H1 (cell line): Measurements from ENCODE around the gene DEGS2. TPM values are rescaled to one million over a fixed set of nuclear protein-coding genes. Genes with fewer than 3 reads are reported as not detected.

Source experiments
- CTCF ChIA-PET: fragments of 300-600 bp; sonication (Branson Sonifier 250); formaldehyde crosslinking; loops from one replicate; lab custom pipeline; 2021; ENCODE audit not compliant: partially characterized antibody; lab: Charles Lee
- POLR2A ChIA-PET: fragments of 300-600 bp; sonication (Branson Sonifier 250); formaldehyde crosslinking; loops from one replicate; lab custom pipeline; 2021; ENCODE audit warnings: inconsistent platforms; ENCODE audit not compliant: partially characterized antibody; lab: Charles Lee
- DNase-seq, 2 experiments: peaks; one replicate each; pipeline versions ENCODE4 v3.0.0 to v3.0.0-alpha.2; 2010 to 2022; ENCODE audit warnings: low spot score in 2 of 2, low read depth in 1 of 2, mixed read lengths in 1 of 2
- FAIRE-seq: peaks from 2 replicates; lab custom pipeline; 2011; peaks lifted over from hg19 to GRCh38; lab: Jason Lieb, UNC
- H2AFZ ChIP-seq: 2 replicates; pipeline ENCODE4 v1.8.1; 2012; ENCODE audit warnings: low read length, inconsistent platforms
- H2AK5ac ChIP-seq: 2 replicates; pipeline ENCODE4 v1.6.1; 2013; ENCODE audit warnings: low read depth, low read length
- H2BK120ac ChIP-seq: replicated peaks from 2 replicates; pipeline ENCODE3; 2013; ENCODE audit warnings: low read depth, low read length, inconsistent platforms
- H2BK12ac ChIP-seq: 2 replicates; pipeline ENCODE4 v1.6.1; 2013; ENCODE audit warnings: low read depth, low read length
- H2BK15ac ChIP-seq: 2 replicates; pipeline ENCODE4 v1.6.1; 2013; ENCODE audit warnings: low read length
- H2BK20ac ChIP-seq: 2 replicates; pipeline ENCODE4 v1.6.1; 2013; ENCODE audit warnings: low read length
- H2BK5ac ChIP-seq: 2 replicates; pipeline ENCODE4 v1.6.1; 2013; ENCODE audit warnings: low read depth, low read length
- H3K14ac ChIP-seq: 2 replicates; pipeline ENCODE4 v1.6.1; 2013; ENCODE audit warnings: inconsistent platforms; ENCODE audit not compliant: insufficient read length
- H3K18ac ChIP-seq: 2 replicates; pipeline ENCODE4 v1.6.1; 2013; ENCODE audit warnings: low read length; ENCODE audit errors: extremely low read depth
- H3K23ac ChIP-seq: 2 replicates; pipeline ENCODE4 v1.6.1; 2013; ENCODE audit warnings: inconsistent platforms; ENCODE audit not compliant: insufficient read length
- H3K23me2 ChIP-seq: 2 replicates; pipeline ENCODE4 v1.6.1; 2013; ENCODE audit warnings: low read depth, low read length
- H3K27ac ChIP-seq: 2 replicates; pipeline ENCODE4 v1.6.1; 2011; ENCODE audit warnings: low read depth, low read length, inconsistent platforms
- H3K27me3 ChIP-seq, 4 experiments: replicated peaks in 1 of 4; 1 replicate in 1 of 4; 2 replicates in 3 of 4; pipeline versions ENCODE4 v1.6.1 to v1.8.1; 2011 to 2013; ENCODE audit warnings: low read length in 3 of 4, mild to moderate bottlenecking in 3 of 4, inconsistent platforms in 2 of 4, mixed read lengths in 2 of 4, moderate library complexity in 1 of 4; ENCODE audit not compliant: control insufficient read depth in 3 of 4, insufficient read depth in 3 of 4; ENCODE audit errors: extremely low read depth in 1 of 4
- H3K36me3 ChIP-seq, 4 experiments: 2 replicates each; pipeline versions ENCODE4 v1.6.1 to v1.8.1; 2011 to 2013; ENCODE audit warnings: mild to moderate bottlenecking in 4 of 4, low read length in 3 of 4, moderate library complexity in 2 of 4, control low read depth in 1 of 4, inconsistent platforms in 1 of 4; ENCODE audit not compliant: insufficient read depth in 4 of 4, control insufficient read depth in 2 of 4
- H3K4ac ChIP-seq: replicated peaks from 2 replicates; pipeline ENCODE3; 2013; ENCODE audit warnings: low read length, low read depth, mixed read lengths, inconsistent platforms; ENCODE audit not compliant: insufficient read length
- H3K4me1 ChIP-seq, 4 experiments: replicated peaks in 1 of 4; 1 replicate in 1 of 4; 2 replicates in 3 of 4; pipeline versions ENCODE4 v1.6.1 to v1.8.1; 2011 to 2013; ENCODE audit warnings: low read length in 3 of 4, inconsistent platforms in 2 of 4, mixed read lengths in 1 of 4; ENCODE audit not compliant: insufficient read depth in 4 of 4, control insufficient read depth in 3 of 4
- H3K4me2 ChIP-seq, 2 experiments: 2 replicates each; pipeline versions ENCODE4 v1.6.1 to v1.8.1; 2011 to 2013; ENCODE audit warnings: low read depth in 2 of 2, low read length in 2 of 2, control low read depth in 1 of 2, inconsistent platforms in 1 of 2, mild to moderate bottlenecking in 1 of 2; ENCODE audit not compliant: insufficient read depth in 1 of 2
- H3K4me3 ChIP-seq, 4 experiments: fragments of 200-600, 300-600 bp in 1 of 4; sonication (generic), shearing (Covaris generic), sonication (Bioruptor Twin) in 1 of 4; 2 replicates each; pipeline versions ENCODE4 v1.5.1 to v1.8.1; 2011 to 2016; ENCODE audit warnings: low read length in 4 of 4, low read depth in 3 of 4, control low read depth in 2 of 4, inconsistent platforms in 2 of 4, mild to moderate bottlenecking in 2 of 4, mixed read lengths in 1 of 4, moderate library complexity in 1 of 4; ENCODE audit not compliant: insufficient read depth in 2 of 4; ENCODE audit errors: extremely low read depth in 1 of 4
- H3K56ac ChIP-seq: replicated peaks from 2 replicates; pipeline ENCODE3; 2013; ENCODE audit warnings: low read depth, mild to moderate bottlenecking, mixed read lengths, low read length, inconsistent platforms; ENCODE audit not compliant: insufficient read length
- H3K79me1 ChIP-seq: 2 replicates; pipeline ENCODE4 v1.6.1; 2013; ENCODE audit warnings: low read depth, low read length, control low read depth
- H3K79me2 ChIP-seq, 2 experiments: 2 replicates each; pipeline versions ENCODE4 v1.6.1 to v1.8.1; 2012 to 2013; ENCODE audit warnings: low read length in 2 of 2, mild to moderate bottlenecking in 2 of 2, inconsistent platforms in 1 of 2; ENCODE audit not compliant: insufficient read depth in 2 of 2, control insufficient read depth in 1 of 2
- H3K9ac ChIP-seq, 4 experiments: replicated peaks in 1 of 4; 1 replicate in 1 of 4; 2 replicates in 3 of 4; pipeline versions ENCODE4 v1.6.1 to v1.8.1; 2011 to 2013; ENCODE audit warnings: low read depth in 3 of 4, low read length in 3 of 4, control low read depth in 2 of 4, mild to moderate bottlenecking in 2 of 4, moderate library complexity in 2 of 4, inconsistent platforms in 1 of 4; ENCODE audit errors: extremely low read depth in 1 of 4
- H3K9me3 ChIP-seq, 2 experiments: 2 replicates each; pipeline versions ENCODE4 v1.6.1 to v1.8.1; 2012 to 2013; ENCODE audit warnings: mild to moderate bottlenecking in 2 of 2, moderate library complexity in 2 of 2, control low read depth in 1 of 2, inconsistent platforms in 1 of 2, low read depth in 1 of 2, low read length in 1 of 2, mixed read lengths in 1 of 2; ENCODE audit not compliant: insufficient read depth in 2 of 2
- H4K20me1 ChIP-seq, 2 experiments: replicated peaks in 1 of 2; 2 replicates each; pipeline versions ENCODE3 to v1.8.1; 2011 to 2013; ENCODE audit warnings: inconsistent platforms in 2 of 2, low read length in 2 of 2, mild to moderate bottlenecking in 1 of 2; ENCODE audit not compliant: insufficient read depth in 2 of 2, control insufficient read depth in 1 of 2
- H4K5ac ChIP-seq: 2 replicates; pipeline ENCODE4 v1.6.1; 2013; ENCODE audit warnings: low read length, low read depth, mixed read lengths, inconsistent platforms; ENCODE audit not compliant: insufficient read length
- H4K8ac ChIP-seq: 2 replicates; pipeline ENCODE4 v1.8.0; 2013; ENCODE audit warnings: mild to moderate bottlenecking, moderate library complexity, low read length, inconsistent platforms; ENCODE audit not compliant: insufficient read depth; ENCODE audit errors: extremely low read depth
- H4K91ac ChIP-seq: replicated peaks from 2 replicates; pipeline ENCODE3; 2013; ENCODE audit warnings: low read length, mixed read lengths, inconsistent platforms; ENCODE audit not compliant: insufficient read length
- CBX5 ChIP-seq: fragments of 300-800, 300-1000 bp; sonication (generic); IDR thresholded peaks from 2 replicates; pipeline ENCODE4 v1.7.1; 2016; ENCODE audit warnings: antibody characterized with exemption, low read length, low read depth
- JUN ChIP-seq: IDR thresholded peaks from 2 replicates; pipeline ENCODE4 v1.6.1; 2011; ENCODE audit warnings: low read depth, mild to moderate bottlenecking, improper control_type of control experiment, low read length
- JUND ChIP-seq: IDR thresholded peaks from 2 replicates; pipeline ENCODE4 v1.6.1; 2011; ENCODE audit warnings: mild to moderate bottlenecking, improper control_type of control experiment, low read length
- KDM1A ChIP-seq: fragments of 200-600, 300-600 bp; sonication (generic); IDR thresholded peaks from 2 replicates; pipeline ENCODE4 v1.7.1; 2016; ENCODE audit warnings: mild to moderate bottlenecking, low read length, borderline replicate concordance
- MAX ChIP-seq: IDR thresholded peaks from 2 replicates; pipeline ENCODE4 v1.6.1; 2012; ENCODE audit warnings: inconsistent platforms
- POLR2A ChIP-seq, 2 experiments: IDR thresholded peaks; 1 replicate in 1 of 2; 2 replicates in 1 of 2; pipeline ENCODE4 v1.6.1; 2011; ENCODE audit warnings: low read depth in 2 of 2, low read length in 2 of 2, mild to moderate bottlenecking in 2 of 2; ENCODE audit errors: control extremely low read depth in 1 of 2
- TAF1 ChIP-seq: IDR thresholded peaks from 2 replicates; pipeline ENCODE4 v1.6.1; 2011; ENCODE audit warnings: mild to moderate bottlenecking, low read depth, low read length
- YY1 ChIP-seq: IDR thresholded peaks from 2 replicates; pipeline ENCODE4 v1.6.1; 2011; ENCODE audit warnings: low read depth, mild to moderate bottlenecking, low read length
- WGBS, 2 experiments: shearing (Covaris generic) in 1 of 2; methylation state at CpG; one replicate each; pipeline versions ENCODE4 v1.1.6 to v1.1.7; 2013 to 2015; ENCODE audit warnings: low lambda C conversion rate in 2 of 2, mixed read lengths in 2 of 2, inconsistent platforms in 1 of 2, low coverage in 1 of 2, missing lambda C conversion rate in 1 of 2; ENCODE audit not compliant: insufficient replicate concordance in 2 of 2, insufficient coverage in 1 of 2, insufficient read length in 1 of 2; ENCODE audit errors: extremely low coverage in 1 of 2, missing lambda C conversion rate in 1 of 2; 5-methylcytosine and 5-hydroxymethylcytosine counted together
- polyA plus RNA-seq, 7 experiments: library from polyadenylated mRNA; depleted of rRNA in 3 of 7; stranded (reverse) in 5 of 7; unstranded in 2 of 7; fragments of >200 nt in 5 of 7; fragments of 200-250 nt in 2 of 7; gene quantifications; 1 replicate in 5 of 7; 2 replicates in 1 of 7; 4 replicates in 1 of 7; pipeline versions ENCODE4 v1.2.1 to v1.2.3, GENCODE V29; 2011 to 2013; ENCODE audit warnings: missing spikeins in 2 of 7, mixed read lengths in 2 of 7
- total RNA-seq: library from RNA; stranded (reverse); fragmentation: NEBNext Ultra II Directional; extraction: Animal tissue kit (Norgen Biotek cat#: 25700); gene quantifications from 2 replicates; pipeline ENCODE4 v1.2.1, GENCODE V29; 2021

Gene DEGS2
- total and polyA plus RNA-seq, 2 of the 8 experiments (the other 6 are each of a cell fraction or from before 2014, with no cell fraction given) = 0.61 to 0.82 TPM

- H4K5ac ChIP-seq = no peak overlapping the region
- H2BK5ac ChIP-seq = no peak overlapping the region
- no peak overlapping the region for H2BK120ac ChIP-seq
- no peak for TF ChIP-seq CBX5
- no peak for TF ChIP-seq JUND
- no peak for TF ChIP-seq POLR2A (IDR thresholded peaks at IDR 0.05; ENCODE audit: control extremely low read depth in 1 of 2, low read depth in 2 of 2, low read length in 2 of 2)
- no peak for TF ChIP-seq TAF1
- no peak for TF ChIP-seq JUN
- no peak for TF ChIP-seq YY1
- TF ChIP-seq KDM1A = no peak
- no peak for TF ChIP-seq MAX
- H3K9ac ChIP-seq = no peak overlapping the region
- no peak overlapping the region for H3K14ac ChIP-seq
- no peaks in the 10 kb centered on the region for H3K23me2 ChIP-seq
- no peak overlapping the region for H3K27ac ChIP-seq
- CTCF ChIA-PET = interaction anchor here (0.8 to 12.1 kb wide), 15 partner anchors 11 to 136 kb away, joined by 3 to 104 read pairs (median 4); no protein-coding TSS in a partner anchor
- no peak overlapping the region for H3K4ac ChIP-seq
- H3K79me2 ChIP-seq = no peaks in the 10 kb centered on the region
- no peak overlapping the region for H3K4me3 ChIP-seq
- POLR2A ChIA-PET = interaction anchor here (0.6 to 1.2 kb wide), 2 partner anchors 13 to 47 kb away, joined by 3 read pairs; no protein-coding TSS in a partner anchor
- no peak overlapping the region for H2BK20ac ChIP-seq
- H4K8ac ChIP-seq = 0 out of 2 replicates have a peak overlapping the region, but pooled peaks have one; percentile 29
- no peak overlapping the region for H2BK15ac ChIP-seq
- no peaks in the 10 kb centered on the region for H3K4me1 ChIP-seq
- H2AK5ac ChIP-seq = no peak overlapping the region
- no peak overlapping the region for H2BK12ac ChIP-seq
- no peaks in the 10 kb centered on the region for H3K36me3 ChIP-seq
- H4K91ac ChIP-seq = no peak overlapping the region
- H3K27me3 ChIP-seq = no peaks in the 10 kb centered on the region
- H3K18ac ChIP-seq = no peak overlapping the region
- no peak overlapping the region for H3K56ac ChIP-seq
- H3K9me3 ChIP-seq = no peaks in the 10 kb centered on the region
- H3K79me1 ChIP-seq = no peaks in the 10 kb centered on the region
- DNase-seq (no peak), FAIRE-seq (no peak)
- no peak overlapping the region for H2AFZ ChIP-seq
- 91% methylated on average over 14 of the region's 14 CpGs; no CpG with 5 or more reads in 1 of the 2 experiments for WGBS, 2 experiments
- no peak overlapping the region for H3K23ac ChIP-seq
- H4K20me1 ChIP-seq = peaks cover 0 to 6% of the 10 kb centered on the region in 2 experiments
- H3K4me2 ChIP-seq = no peak overlapping the region
These were observed 41.6 kb downstream of the DEGS2 start for GRCh38 chr14:100117633-100118395.
